Right lobe of liver (tissue), 6 donors: Measurements from ENCODE around the gene RELN. TPM values are rescaled to one million over a fixed set of nuclear protein-coding genes. Genes with fewer than 3 reads are reported as not detected.

Experiments used
- ATAC-seq, 4 donors: fragments of 200-7000 bp; cut with Tn5 transposase; one replicate each; pipeline ENCODE4 v1.9.1; 2020; ENCODE audit warnings: mild to moderate bottlenecking in 4 of 4, moderate library complexity in 4 of 4
- DNase-seq, 3 donors: peaks; one replicate each; pipeline ENCODE4 v3.0.0-alpha.2; 2020
- H3K27ac ChIP-seq, 3 donors: fragments of 200-600 bp; one replicate each; pipeline ENCODE4 v1.8.0; 2022
- H3K27me3 ChIP-seq, 2 donors: fragments of 200-600 bp; one replicate each; pipeline ENCODE4 v1.8.0; 2022
- H3K36me3 ChIP-seq, 4 donors: fragments of 200-600 bp; sonication (generic) in 1 of 4; one replicate each; pipeline versions ENCODE4 v1.5.1 to v1.8.0; 2017 to 2022; ENCODE audit warnings: control low read depth in 1 of 4
- H3K4me1 ChIP-seq, 4 donors: fragments of 200-600 bp; sonication (generic) in 1 of 4; one replicate each; pipeline versions ENCODE4 v1.5.1 to v1.8.0; 2017 to 2022; ENCODE audit warnings: control low read depth in 1 of 4
- H3K4me3 ChIP-seq, 3 donors: fragments of 200-600 bp; one replicate each; pipeline ENCODE4 v1.8.0; 2022
- H3K9me3 ChIP-seq, 4 donors: fragments of 200-600 bp; sonication (generic) in 1 of 4; one replicate each; pipeline versions ENCODE4 v1.5.1 to v1.8.0; 2017 to 2022; ENCODE audit warnings: control low read depth in 1 of 4
- CTCF ChIP-seq, 4 donors: fragments of 200-600 bp in 3 of 4; fragments of 450-650 bp in 1 of 4; IDR thresholded peaks; one replicate each; pipeline versions ENCODE4 v1.5.1 to v1.8.0; 2016 to 2022; ENCODE audit warnings: antibody characterized with exemption in 4 of 4, mild to moderate bottlenecking in 2 of 4
- POLR2A ChIP-seq: fragments of 450-650 bp; IDR thresholded peaks from one replicate; pipeline ENCODE4 v1.6.1; 2017; ENCODE audit warnings: antibody characterized with exemption, mild to moderate bottlenecking
- WGBS: methylation state at CpG from one replicate; pipeline ENCODE4 v1.1.6; 2018; ENCODE audit warnings: low coverage, low lambda C conversion rate; ENCODE audit not compliant: insufficient coverage; ENCODE audit errors: missing lambda C conversion rate; 5-methylcytosine and 5-hydroxymethylcytosine counted together
- intact Hi-C, 2 donors: fragments of 100-400 bp; cut with DNase I; formaldehyde crosslinking; loops; one replicate each; pipeline versions ENCODE4 v1.11.2 to v1.14.1; 2022
- total RNA-seq, 6 experiments: library from RNA; depleted of rRNA in 2 of 6; stranded (reverse); fragments of >200 nt in 2 of 6; fragmentation: NEBNext Ultra II Directional in 3 of 6; extraction: Animal tissue kit (Norgen Biotek cat#: 25700) in 3 of 6; gene quantifications; one replicate each; pipeline versions ENCODE4 v1.1.0 to v1.2.4, GENCODE V29; 2016 to 2023
- donor health status: DM: no; HTN: yes; CAD: no.
- donor health status: DM: no; HTN: no; CAD: no.
- donor health status: DM: no; HTN: no; CAD: no.
- donor health status: DM: no; HTN: yes; CAD: no.
- donor health status: DM: no; HTN: yes; CAD: no.

The RELN gene
- total RNA-seq, 6 experiments from 2014 or later = 11.9 to 35.7 (median 18.9) TPM

GRCh38 chr7:103949374-103949773 lies 40.1 kb downstream of the RELN start:
- no peak overlapping the region for H3K27ac ChIP-seq

GRCh38 chr7:103947026-103947655 lies 42.3 kb downstream of the RELN start:
- Histone ChIP-seq H3K27me3 (no peaks in the 10 kb centered on the region), H3K4me1 (no peaks in the 10 kb centered on the region), H3K27ac (no peak overlapping the region), H3K36me3 (no peaks in the 10 kb centered on the region), H3K4me3 (no peak overlapping the region), H3K9me3 (no peaks in the 10 kb centered on the region)
- intact Hi-C loops = no loop called here
- TF ChIP-seq CTCF (IDR thresholded peaks at IDR 0.05) (no peak), POLR2A (no peak)
- DNase-seq (no peak), ATAC-seq (no peak)
- WGBS = 68% methylated on average over 2 of the region's 2 CpGs

More at GRCh38 chr7:103949374-103949773, 40.1 kb downstream of the RELN start:
- no peaks in the 10 kb centered on the region for H3K4me1 ChIP-seq
- 60% methylated on average over 7 of the region's 7 CpGs for WGBS
- no peaks in the 10 kb centered on the region for H3K36me3 ChIP-seq
- DNase-seq (no peak), ATAC-seq (no peak)
- H3K9me3 ChIP-seq = no peaks in the 10 kb centered on the region
- intact Hi-C loops = no loop called here
- H3K4me3 ChIP-seq = no peak overlapping the region
- TF ChIP-seq CTCF (IDR thresholded peaks at IDR 0.05) (no peak), POLR2A (no peak)
- no peaks in the 10 kb centered on the region for H3K27me3 ChIP-seq

GRCh38 chr7:103944230-103944900 lies 45.1 kb downstream of the RELN start:
- ATAC-seq (no peak), DNase-seq (no peak)
- Histone ChIP-seq H3K27ac (no peak overlapping the region), H3K27me3 (no peaks in the 10 kb centered on the region), H3K4me3 (no peak overlapping the region), H3K4me1 (no peaks in the 10 kb centered on the region), H3K9me3 (no peaks in the 10 kb centered on the region), H3K36me3 (no peaks in the 10 kb centered on the region)
- intact Hi-C loops = no loop called here
- TF ChIP-seq CTCF (IDR thresholded peaks at IDR 0.05) = no peak
- TF ChIP-seq POLR2A = no peak
- 83% methylated on average over 6 of the region's 6 CpGs for WGBS

- H3K4me1 ChIP-seq = peaks cover 0 to 2% (median 0%) of the 10 kb centered on the region in 4 donors
- 82% methylated on average over 3 of the region's 3 CpGs for WGBS
Observed at GRCh38 chr7:103941976-103942375, 47.5 kb downstream of the RELN start.

More at GRCh38 chr7:103941976-103942375, 47.5 kb downstream of the RELN start:
- no peak for TF ChIP-seq POLR2A
- no peak for TF ChIP-seq CTCF (IDR thresholded peaks at IDR 0.05)
- intact Hi-C loops = no loop called here
- H3K36me3 ChIP-seq = no peaks in the 10 kb centered on the region
- no peak for DNase-seq
- H3K9me3 ChIP-seq = no peaks in the 10 kb centered on the region
- no peak for ATAC-seq
- H3K27ac ChIP-seq = no peak overlapping the region
- no peak overlapping the region for H3K4me3 ChIP-seq
- H3K27me3 ChIP-seq = no peaks in the 10 kb centered on the region
